NCI-H2107 treated with DMSO at 0.1 percent for 48 hours (cell line): Measurements from ENCODE around the gene CDK9.
"Not testable (repeated sequence)": the region's sequence is repeated elsewhere in the genome, so short reads cannot be mapped to it uniquely, and the experiment has no call there.

ENCODE experiments used
- DNase-seq: peaks from one replicate; lab custom pipeline; 2025; ENCODE audit not compliant: unreplicated experiment; lab: John Stamatoyannopoulos, UW

Gene CDK9

GRCh38 chr9:127779136-127779981 is 6.5 kb upstream of the CDK9 start:
- DNase-seq: no peak

DNA sequence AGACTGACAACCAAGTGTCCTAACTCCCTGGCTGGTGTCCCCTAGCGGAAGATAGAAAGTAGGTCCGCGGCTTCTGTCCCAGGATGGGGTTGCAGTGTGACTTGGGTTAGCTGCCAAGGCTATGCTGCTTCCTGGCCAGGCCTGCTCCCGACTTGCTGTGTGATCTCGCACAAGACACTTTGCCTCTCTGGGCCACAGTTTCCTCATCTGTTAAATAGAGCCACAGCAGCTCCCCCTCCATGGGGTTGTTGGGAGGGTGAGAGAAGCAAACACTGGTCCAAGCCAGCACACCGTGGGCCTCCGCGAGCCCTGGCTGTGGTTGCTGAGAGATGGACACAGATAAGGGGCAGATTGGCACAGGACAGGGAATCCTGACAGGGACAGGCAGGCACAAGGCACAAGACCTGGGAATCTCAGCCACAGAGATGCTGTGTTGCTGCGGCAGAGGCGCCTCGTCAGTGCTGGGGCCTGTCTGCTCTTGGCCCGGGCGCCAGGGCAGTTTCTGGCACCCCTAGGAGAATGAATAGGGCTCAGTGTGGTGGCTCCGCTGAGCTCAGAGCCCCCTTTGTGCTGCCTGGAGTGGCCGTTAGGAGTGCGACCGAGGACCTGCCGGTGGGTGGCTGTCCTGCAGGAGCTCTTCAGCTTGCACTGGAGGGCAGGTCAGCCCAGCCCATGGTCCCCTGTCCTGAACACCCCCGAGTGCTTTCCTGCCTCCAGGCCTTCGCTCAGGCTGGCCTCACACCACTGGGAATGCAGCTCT is 5.5 kb upstream of the CDK9 start:
- DNase-seq: no peak

GRCh38 chr9:127780909-127781308 is 4.9 kb upstream of the CDK9 start:
- not testable (repeated sequence) for DNase-seq

- DNase-seq: no peak
These were observed 4.0 kb upstream of the CDK9 start for GRCh38 chr9:127781806-127782205.

DNA sequence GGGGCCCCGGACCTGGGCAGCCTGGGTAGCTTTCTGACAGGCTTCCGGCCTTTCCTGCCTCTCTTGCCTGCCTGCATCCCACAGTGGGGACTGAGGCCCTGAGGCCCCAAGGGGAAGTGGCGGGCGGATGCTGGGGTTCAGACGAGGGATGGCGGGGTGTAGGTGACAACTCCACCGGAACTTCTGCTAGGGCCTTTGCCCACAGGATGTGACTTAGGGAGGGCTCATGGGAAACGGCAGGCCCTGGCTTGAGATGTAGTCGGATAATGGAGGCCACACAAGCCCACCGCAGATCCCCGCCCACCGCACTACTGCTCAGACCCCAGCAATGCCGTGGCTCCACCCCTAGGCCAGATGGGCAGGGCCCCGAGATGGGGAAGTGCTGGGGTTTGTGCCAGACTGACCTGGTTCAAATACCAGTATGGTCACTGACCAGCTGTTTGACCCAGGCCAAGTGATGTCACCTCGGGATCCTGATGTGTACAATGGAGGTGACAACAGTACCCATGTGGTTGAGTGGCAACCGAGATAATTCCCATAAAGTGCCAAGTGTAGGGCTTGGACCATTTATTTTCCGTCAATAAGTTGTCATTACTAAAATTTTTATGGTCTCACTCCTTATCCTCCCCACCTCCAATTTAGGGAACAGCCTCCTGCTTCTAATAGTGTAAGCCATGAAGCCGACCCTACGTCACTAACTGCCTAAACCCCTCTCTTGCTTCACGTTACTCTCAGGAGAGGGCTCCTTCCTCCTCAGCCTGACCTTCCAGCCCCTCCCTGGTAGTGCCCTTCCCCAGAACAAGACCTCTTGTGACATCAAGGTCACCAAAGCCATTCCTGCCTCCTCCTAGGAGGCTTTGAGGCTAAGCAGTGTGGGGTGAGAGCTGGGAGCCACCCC is 2.5 kb upstream of the CDK9 start:
- DNase-seq: no peak

DNA sequence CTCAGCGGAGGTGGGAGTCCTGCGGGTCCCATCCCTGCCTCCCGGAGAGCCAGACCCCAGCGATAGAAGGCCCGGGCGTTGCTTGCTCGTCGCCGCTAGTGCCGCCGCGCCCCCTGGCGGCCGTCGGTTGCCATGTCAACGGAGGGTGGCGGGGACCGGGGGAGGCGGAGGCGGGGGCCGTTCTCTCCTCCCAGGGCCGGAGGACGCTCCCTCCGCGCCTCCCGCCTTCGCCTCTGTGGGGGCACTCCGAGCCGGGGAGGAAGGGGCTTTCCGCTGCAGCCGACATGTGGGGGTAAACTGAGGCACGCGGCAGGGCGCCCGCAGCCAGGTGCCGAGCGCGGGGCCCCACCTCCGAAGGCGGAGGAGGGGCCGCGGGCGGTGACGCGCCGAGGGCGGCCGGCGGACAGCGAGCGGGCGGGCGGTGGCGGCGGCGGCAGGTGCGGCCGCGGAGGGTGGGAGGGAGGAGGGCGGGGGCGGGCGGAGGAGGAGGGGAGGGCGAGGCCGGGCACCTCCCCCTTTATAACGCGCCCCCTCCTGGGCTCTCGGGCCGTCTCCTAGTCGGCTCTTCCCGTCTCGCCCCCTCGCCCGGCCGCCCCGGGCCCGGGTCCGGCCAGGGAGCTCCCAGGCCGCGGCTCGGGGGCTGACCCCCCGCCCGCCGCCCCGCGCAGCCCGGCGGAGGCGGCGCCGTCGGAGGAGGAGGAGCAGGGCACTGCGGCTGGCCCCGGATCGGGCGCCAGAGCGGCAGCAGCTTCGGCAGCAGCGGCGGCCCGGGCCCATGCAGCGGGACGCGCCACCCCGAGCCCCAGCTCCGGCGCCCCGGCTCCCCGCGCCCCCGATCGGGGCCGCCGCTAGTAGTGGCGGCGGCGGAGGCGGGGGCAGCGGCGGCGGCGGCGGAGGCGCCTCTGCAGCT is 556 bp upstream of the CDK9 start:
- DNase-seq: peak; percentile 62

DNA sequence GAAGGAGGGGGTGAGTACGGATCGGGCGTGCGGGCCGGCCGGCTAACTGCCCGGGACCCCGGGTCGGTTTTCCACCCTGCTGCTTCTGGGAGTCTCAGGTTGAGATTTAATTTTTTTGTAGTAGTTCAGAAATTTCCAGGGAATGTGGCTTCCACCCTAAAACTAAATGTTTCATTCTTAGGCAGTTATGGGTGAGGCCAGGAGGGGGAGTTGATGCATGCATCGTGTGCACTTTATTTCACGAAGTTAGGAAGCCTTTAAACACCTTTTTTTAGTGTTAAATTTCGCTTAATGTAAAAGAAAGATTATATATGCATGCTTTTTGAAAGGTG is 905 bp downstream of the CDK9 start:
- no peak for DNase-seq

DNA sequence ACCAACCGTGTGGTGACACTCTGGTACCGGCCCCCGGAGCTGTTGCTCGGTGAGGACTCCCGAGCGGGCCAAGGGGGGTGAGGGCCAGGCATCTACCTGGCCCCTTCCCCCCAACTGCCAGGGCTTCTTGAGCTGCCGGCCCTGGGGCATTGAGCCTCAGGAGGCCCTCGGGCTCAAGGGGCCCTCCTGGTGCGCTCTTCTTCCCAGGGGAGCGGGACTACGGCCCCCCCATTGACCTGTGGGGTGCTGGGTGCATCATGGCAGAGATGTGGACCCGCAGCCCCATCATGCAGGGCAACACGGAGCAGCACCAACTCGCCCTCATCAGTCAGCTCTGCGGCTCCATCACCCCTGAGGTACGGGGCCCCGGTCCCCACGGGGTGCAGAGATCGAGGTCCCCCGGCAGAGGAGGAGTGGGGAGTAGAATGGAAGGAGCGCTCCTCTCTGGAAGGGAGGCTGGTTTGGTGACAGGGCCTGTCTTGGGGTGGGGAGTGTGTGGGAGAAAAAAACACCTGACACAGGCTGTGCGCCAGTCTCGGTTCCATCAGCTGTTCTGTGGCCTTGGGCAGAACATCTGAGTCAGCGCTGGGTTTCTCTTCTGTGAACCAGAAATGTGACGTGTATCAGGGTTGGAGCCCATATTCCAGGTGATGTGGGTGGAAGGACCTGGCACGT is 2.6 kb downstream of the CDK9 start:
- DNase-seq: no peak

GRCh38 chr9:127789179-127789578 is 3.3 kb downstream of the CDK9 start:
- no peak for DNase-seq

DNA sequence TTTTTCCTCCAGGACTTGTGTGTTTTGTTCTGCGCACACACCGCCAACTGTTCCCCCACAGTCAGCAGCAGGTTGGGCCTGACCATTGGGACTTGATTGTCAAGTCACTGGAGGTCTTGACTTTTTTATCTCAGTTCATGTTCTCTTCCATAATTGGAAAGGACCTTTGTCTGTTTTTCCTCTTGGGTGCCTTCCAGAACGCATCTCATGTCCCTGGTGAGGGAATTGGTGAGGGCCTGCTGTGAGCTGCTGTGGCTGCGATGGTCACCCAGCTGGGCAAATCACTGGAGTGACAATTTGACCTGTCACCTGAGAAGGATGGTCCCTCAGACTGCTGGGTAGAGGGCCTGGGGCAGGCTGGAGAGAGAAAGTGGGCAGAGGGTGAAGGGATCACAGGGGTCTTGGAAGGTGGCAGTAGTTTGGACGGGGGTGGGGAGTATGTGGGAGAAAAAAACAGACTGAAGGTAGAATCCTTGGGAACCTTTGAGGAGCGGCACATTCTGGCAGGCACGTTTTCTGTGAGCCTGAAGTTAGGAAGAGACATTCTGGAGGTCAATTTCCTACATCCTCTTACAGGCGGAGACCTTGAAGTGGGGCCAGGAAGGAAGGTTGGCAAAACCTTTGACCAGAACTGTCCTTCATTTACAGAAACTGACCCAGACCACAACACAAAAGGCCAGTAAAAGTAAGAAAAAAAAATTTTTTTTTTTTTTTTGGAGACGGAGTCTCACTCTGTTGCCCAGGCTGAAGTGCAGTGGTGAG is 4.4 kb downstream of the CDK9 start:
- no peak for DNase-seq

- no peak for DNase-seq
These were observed 5.3 kb downstream of the CDK9 start for GRCh38 chr9:127791085-127791484.

DNA sequence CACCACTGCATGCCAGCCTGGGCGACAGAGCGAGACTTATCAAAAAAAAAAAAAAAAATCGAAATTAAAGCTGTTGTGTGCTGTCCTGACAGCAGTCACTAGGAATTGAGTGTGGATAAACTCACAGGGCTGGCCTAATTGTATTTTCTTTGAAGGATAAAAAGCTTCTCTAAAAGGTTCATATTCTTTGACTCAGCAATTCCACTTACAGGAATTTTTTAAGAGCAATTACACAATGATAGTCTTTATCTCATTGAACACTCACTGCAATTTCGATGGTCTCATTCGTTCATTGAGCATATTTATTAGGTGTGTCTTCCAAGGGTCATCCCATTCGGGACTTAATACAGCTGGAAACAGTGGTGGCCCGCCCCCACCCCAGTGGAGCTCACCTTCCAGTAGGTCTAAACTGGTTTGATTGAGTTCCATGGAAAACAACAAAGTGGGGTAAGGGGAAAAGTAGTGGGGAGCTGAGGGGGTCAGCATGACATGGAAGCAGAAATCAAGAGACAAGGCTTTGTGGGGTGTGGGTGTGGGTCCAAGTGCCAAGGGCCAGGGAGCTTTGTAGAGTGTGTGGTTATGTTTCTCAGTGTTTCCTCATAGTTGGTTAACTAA is 6.7 kb downstream of the CDK9 start:
- DNase-seq: no peak

DNA sequence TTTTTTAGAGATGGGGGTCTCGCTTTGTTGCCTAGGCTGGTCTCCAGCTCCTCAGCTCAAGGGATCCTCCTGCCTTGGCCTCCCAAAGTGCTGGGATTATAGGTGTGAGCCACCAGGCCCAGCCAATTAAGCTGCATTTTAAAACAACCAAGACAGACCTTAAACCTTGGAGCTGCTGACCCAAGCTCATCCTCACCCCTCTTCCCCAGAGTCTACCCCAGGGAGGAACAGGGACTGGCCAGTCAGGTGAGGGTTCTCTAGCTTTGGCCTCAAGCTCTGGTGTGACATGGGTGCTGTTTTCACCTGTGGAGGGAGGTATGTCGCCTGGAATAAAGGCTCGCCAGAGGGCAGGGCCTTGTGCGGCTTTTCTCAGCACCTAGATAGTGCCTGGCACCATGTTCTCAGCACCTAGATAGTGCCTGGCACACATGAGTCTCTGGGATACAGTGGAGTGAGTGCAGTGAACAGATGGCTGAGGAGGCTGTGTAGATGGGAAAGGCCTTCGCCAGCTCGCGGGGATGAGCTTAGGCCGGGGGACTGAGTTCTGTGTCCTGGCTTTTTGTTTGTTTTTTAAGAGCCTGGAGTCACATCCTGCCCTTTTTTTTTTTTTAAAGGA is 7.4 kb downstream of the CDK9 start:
- no peak for DNase-seq

DNA sequence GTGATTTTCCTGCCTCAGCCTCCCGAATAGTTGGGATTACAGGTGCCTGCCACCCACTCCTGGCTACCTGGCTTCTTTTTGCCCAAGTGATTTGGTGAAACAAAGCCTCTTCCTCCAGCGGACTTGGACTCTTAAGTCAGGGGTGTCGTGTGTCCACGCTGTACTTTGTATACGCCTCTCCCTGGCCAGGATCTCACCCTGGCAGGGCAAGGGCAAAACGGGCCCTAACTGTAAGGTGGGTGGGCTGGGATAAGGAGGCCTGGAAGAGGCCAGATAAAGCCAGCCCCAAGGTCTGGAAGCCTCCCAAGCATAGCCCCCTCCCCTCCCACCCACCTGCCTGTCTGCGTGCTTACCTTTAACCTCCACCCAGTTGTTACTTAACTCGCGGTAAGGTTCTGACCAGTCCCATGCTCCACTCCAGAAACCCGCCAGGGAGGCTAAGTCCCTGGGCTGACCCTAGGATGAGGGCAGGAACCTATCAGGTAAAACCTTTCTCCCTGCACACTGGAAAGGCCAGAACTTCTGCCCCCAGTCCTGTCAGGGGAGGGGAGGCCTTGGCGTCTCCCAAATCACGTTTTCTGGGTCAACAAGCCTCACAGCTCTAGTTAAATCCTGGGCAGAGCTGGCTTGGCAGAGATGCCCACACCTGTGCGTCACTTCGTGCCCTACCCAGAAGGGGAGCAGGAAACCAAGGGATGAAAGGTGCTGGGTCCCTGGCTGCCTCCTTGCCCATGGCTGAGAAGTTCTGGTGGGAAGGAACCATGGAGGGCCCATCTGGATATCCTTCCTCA is 8.4 kb downstream of the CDK9 start:
- no peak for DNase-seq

GRCh38 chr9:127796225-127796813 is 10.5 kb downstream of the CDK9 start:
- no peak for DNase-seq

GRCh38 chr9:127796852-127797370 is 11.1 kb downstream of the CDK9 start:
- DNase-seq: peak; percentile 19
